Kidney (tissue), 14 donors: ENCODE results near the gene MRPS9. TPM values are rescaled to one million over a fixed set of nuclear protein-coding genes. Genes with fewer than 3 reads are reported as not detected.

Experiments
- DNase-seq, 5 donors: peaks; one replicate each; pipeline ENCODE4 v3.0.0-alpha.2; 2013 to 2020
- FAIRE-seq: peaks from 2 replicates; lab custom pipeline; 2012; peaks lifted over from hg19 to GRCh38; lab: Jason Lieb, UNC
- H3K27ac ChIP-seq, 2 donors: one replicate each; pipeline ENCODE4 v1.7.0; 2013; ENCODE audit warnings: low read depth in 2 of 2, low read length in 2 of 2, inconsistent platforms in 1 of 2
- H3K27me3 ChIP-seq: one replicate; pipeline ENCODE4 v1.7.1; 2013; ENCODE audit warnings: low read length, inconsistent platforms; ENCODE audit not compliant: control insufficient read depth, insufficient read depth
- H3K36me3 ChIP-seq, 3 donors: one replicate each; pipeline versions ENCODE4 v1.7.0 to v1.7.1; 2013; ENCODE audit warnings: low read length in 3 of 3, control low read depth in 1 of 3, inconsistent platforms in 1 of 3; ENCODE audit not compliant: insufficient read depth in 3 of 3, control insufficient read depth in 2 of 3
- H3K4me1 ChIP-seq, 3 donors: one replicate each; pipeline versions ENCODE4 v1.7.0 to v1.7.1; 2013; ENCODE audit warnings: low read length in 3 of 3, inconsistent platforms in 1 of 3, low read depth in 1 of 3; ENCODE audit not compliant: control insufficient read depth in 2 of 3, insufficient read depth in 2 of 3
- H3K4me3 ChIP-seq, 3 donors: one replicate each; pipeline versions ENCODE4 v1.7.0 to v1.8.1; 2013; ENCODE audit warnings: low read length in 3 of 3, control low read depth in 1 of 3, inconsistent platforms in 1 of 3
- H3K9ac ChIP-seq, 3 donors: one replicate each; pipeline versions ENCODE4 v1.7.0 to v1.7.1; 2013; ENCODE audit warnings: low read length in 3 of 3, control low read depth in 1 of 3, inconsistent platforms in 1 of 3
- H3K9me3 ChIP-seq, 3 donors: one replicate each; pipeline versions ENCODE4 v1.7.0 to v1.7.1; 2013; ENCODE audit warnings: low read length in 3 of 3, control low read depth in 1 of 3, inconsistent platforms in 1 of 3; ENCODE audit not compliant: control insufficient read depth in 2 of 3, insufficient read depth in 1 of 3
- CTCF ChIP-seq: IDR thresholded peaks from 3 replicates; pipeline ENCODE4 v1.5.1; 2012; ENCODE audit warnings: mild to moderate bottlenecking, moderate library complexity, borderline replicate concordance; ENCODE audit not compliant: insufficient read depth; ENCODE audit errors: extremely low read depth
- intact Hi-C: fragments of 100-400 bp; cut with DNase I; formaldehyde crosslinking; loops from one replicate; pipeline ENCODE4 v1.11.1; 2022
- polyA plus RNA-seq: library from polyadenylated mRNA; stranded (reverse); fragments of 350-450 nt; fragmentation: Illumina TruSeq; extraction: RNeasy Lipid Tissue Mini Kit (QIAGEN cat#74804); gene quantifications from one replicate; pipeline ENCODE4 v1.2.3, GENCODE V29; 2014; ENCODE audit warnings: low read depth, low replicate concordance; ENCODE audit not compliant: insufficient read depth
- total RNA-seq: library from RNA; stranded (reverse); fragmentation: NEBNext Ultra II Directional; extraction: Animal tissue kit (Norgen Biotek cat#: 25700); gene quantifications from one replicate; pipeline ENCODE4 v1.2.1, GENCODE V29; 2021
- donor health status: control.
- donor health status: control.
- donor health status: control.
- donor health status: control.
- donor health status: control.
- donor health status: DM: yes; HTN: yes; CAD: no.
- donor health status: Normal renal cell carcinoma (clear cell type).

Gene MRPS9
- total and polyA plus RNA-seq, 2 donors from 2014 or later: 23.3 to 60.9 TPM

- Histone ChIP-seq H3K27me3 (no peaks in the 10 kb centered on the region), H3K9ac (no peak overlapping the region), H3K9me3 (no peaks in the 10 kb centered on the region), H3K36me3 (no peaks in the 10 kb centered on the region), H3K4me3 (peak overlapping the region in 1 of 3 donors; percentile 65), H3K27ac (no peak overlapping the region), H3K4me1 (peaks cover 0 to 8% (median 0%) of the 10 kb centered on the region in 3 donors)
- intact Hi-C loops: no loop called here
- FAIRE-seq (no peak), DNase-seq (peak in 3 of 5 donors; percentile 4 to 56 (median 10))
- TF ChIP-seq CTCF: no peak
Observed at GRCh38 chr2:105144152-105144940, 106.5 kb downstream of the MRPS9 start.

GRCh38 chr2:105144941-105145300 is 107.1 kb downstream of the MRPS9 start:
- H3K27me3 ChIP-seq: no peaks in the 10 kb centered on the region
- intact Hi-C loops: no loop called here
- no peak overlapping the region for H3K27ac ChIP-seq
- no peaks in the 10 kb centered on the region for H3K9me3 ChIP-seq
- no peak for FAIRE-seq
- H3K36me3 ChIP-seq: no peaks in the 10 kb centered on the region
- no peak overlapping the region for H3K4me3 ChIP-seq
- no peak for DNase-seq
- H3K4me1 ChIP-seq: peaks cover 0 to 8% (median 0%) of the 10 kb centered on the region in 3 donors
- no peak for TF ChIP-seq CTCF
- H3K9ac ChIP-seq: no peak overlapping the region

- H3K36me3 ChIP-seq: no peaks in the 10 kb centered on the region
- FAIRE-seq: no peak
- H3K27ac ChIP-seq: no peak overlapping the region
- intact Hi-C loops: no loop called here
- no peaks in the 10 kb centered on the region for H3K27me3 ChIP-seq
- H3K4me1 ChIP-seq: peaks cover 0 to 5% (median 0%) of the 10 kb centered on the region in 3 donors
- H3K9ac ChIP-seq: no peak overlapping the region
- no peak overlapping the region for H3K4me3 ChIP-seq
- no peak for DNase-seq
- no peak for TF ChIP-seq CTCF
- no peaks in the 10 kb centered on the region for H3K9me3 ChIP-seq
Observed at GRCh38 chr2:105149272-105149671, 111.4 kb downstream of the MRPS9 start.

Other genes starting within 250 kb of the MRPS9 start
- gene POU3F3, start 184.0 kb upstream of the MRPS9 start, total RNA-seq: 118 TPM
- gene POU3F3, start 184.0 kb upstream of the MRPS9 start, polyA plus RNA-seq: 31.4 TPM
- gene GPR45, start 203.7 kb downstream of the MRPS9 start, total RNA-seq: not detected
- gene GPR45, start 203.7 kb downstream of the MRPS9 start, polyA plus RNA-seq: not detected